BE2C (cell line): Measurements from ENCODE around the gene NEAT1.
"Not testable (repeated sequence)": the region's sequence is repeated elsewhere in the genome, so short reads cannot be mapped to it uniquely, and the experiment has no call there.

ENCODE experiments used
- DNase-seq: peaks from one replicate; pipeline ENCODE4 v3.0.0-alpha.2; 2020
- H3K27me3 ChIP-seq: fragments of 250-450 bp; sonication (Bioruptor Pico); 2 replicates; pipeline ENCODE4 v1.5.1; 2020; ENCODE audit warnings: mild to moderate bottlenecking
- H3K36me3 ChIP-seq: fragments of 250-450 bp; sonication (Bioruptor Pico); 2 replicates; pipeline ENCODE4 v1.5.1; 2020; ENCODE audit warnings: mild to moderate bottlenecking
- H3K4me1 ChIP-seq: fragments of 250-450 bp; sonication (Bioruptor Pico); 2 replicates; pipeline ENCODE4 v1.5.1; 2020
- H3K4me3 ChIP-seq: 2 replicates; pipeline ENCODE4 v1.5.1; 2011; ENCODE audit warnings: low read depth, low read length
- H3K9me3 ChIP-seq: fragments of 250-450 bp; sonication (Bioruptor Pico); 2 replicates; pipeline ENCODE4 v1.5.1; 2020
- TF ChIP-seq, protein P1 (sequence below): IDR thresholded peaks from 2 replicates; pipeline ENCODE4 v1.5.1; 2012; ENCODE audit warnings: mild to moderate bottlenecking, low read depth, low read length

Gene NEAT1

DNA sequence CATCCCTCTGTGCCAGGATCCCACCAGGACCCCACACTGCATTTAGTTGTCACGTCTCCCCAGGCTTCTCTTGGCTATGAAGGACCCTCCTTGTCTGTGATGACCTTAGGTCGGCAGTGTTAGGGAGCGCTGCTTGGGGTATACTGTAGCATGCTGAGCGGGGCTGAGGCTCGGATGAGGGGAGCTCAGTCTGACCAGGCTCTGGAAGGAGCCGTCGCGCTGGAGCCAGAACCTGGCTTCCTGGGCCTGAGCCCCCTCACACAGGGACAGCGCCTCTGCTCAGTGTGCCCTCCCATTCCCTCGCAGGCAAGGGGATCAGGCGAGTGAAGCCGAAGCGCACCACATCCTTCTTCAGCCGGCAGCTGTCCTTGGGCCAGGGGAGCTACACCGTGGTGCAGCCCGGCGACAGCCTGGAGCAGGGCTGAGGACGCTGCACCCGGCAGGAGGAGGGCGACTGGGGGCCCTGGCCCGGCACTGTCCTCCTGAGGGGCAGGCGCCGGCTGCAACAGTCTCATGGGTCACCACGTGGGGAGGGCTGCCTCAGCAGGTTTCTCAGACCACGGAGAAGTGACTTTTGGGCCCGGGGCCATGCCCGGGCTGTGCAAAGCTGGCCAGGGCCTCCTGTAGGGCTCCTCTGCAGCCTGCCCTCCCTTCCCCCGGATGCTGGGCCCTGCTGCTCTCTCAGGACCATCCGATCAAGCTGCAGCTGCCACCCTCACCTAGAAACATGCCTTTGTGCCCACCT is 11.5 kb upstream of the NEAT1 start:
- DNase-seq: no peak
- Histone ChIP-seq H3K4me1 (peaks cover 5% of the 10 kb centered on the region), H3K36me3 (no peaks in the 10 kb centered on the region), H3K9me3 (no peaks in the 10 kb centered on the region), H3K27me3 (no peaks in the 10 kb centered on the region), H3K4me3 (no peak overlapping the region)
- TF ChIP-seq, protein P1, sequence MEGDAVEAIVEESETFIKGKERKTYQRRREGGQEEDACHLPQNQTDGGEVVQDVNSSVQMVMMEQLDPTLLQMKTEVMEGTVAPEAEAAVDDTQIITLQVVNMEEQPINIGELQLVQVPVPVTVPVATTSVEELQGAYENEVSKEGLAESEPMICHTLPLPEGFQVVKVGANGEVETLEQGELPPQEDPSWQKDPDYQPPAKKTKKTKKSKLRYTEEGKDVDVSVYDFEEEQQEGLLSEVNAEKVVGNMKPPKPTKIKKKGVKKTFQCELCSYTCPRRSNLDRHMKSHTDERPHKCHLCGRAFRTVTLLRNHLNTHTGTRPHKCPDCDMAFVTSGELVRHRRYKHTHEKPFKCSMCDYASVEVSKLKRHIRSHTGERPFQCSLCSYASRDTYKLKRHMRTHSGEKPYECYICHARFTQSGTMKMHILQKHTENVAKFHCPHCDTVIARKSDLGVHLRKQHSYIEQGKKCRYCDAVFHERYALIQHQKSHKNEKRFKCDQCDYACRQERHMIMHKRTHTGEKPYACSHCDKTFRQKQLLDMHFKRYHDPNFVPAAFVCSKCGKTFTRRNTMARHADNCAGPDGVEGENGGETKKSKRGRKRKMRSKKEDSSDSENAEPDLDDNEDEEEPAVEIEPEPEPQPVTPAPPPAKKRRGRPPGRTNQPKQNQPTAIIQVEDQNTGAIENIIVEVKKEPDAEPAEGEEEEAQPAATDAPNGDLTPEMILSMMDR: no peak

DNA sequence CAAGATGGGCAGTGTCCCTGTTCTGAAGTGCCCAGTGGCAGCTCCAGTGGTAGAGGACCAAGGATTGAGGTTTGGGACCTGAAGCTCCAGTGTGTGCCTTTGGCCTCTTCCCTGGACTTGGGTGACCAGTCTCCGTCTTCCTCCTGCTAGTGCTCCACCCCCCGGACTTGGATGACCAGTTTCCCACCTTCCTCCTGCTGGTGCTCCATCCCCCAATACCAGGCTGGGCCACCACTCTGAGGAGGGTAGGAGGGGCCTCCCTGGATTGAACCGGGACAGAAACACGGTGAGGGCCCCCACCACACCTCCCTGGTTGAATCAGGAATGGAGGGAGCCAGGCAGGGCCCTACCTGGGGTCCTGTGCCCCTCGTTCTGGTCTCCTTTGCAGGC is 10.9 kb upstream of the NEAT1 start:
- no peaks in the 10 kb centered on the region for H3K27me3 ChIP-seq
- H3K36me3 ChIP-seq: no peaks in the 10 kb centered on the region
- no peak for DNase-seq
- no peak overlapping the region for H3K4me3 ChIP-seq
- TF ChIP-seq, protein P1: no peak
- H3K4me1 ChIP-seq: peaks cover 5% of the 10 kb centered on the region
- no peaks in the 10 kb centered on the region for H3K9me3 ChIP-seq

DNA sequence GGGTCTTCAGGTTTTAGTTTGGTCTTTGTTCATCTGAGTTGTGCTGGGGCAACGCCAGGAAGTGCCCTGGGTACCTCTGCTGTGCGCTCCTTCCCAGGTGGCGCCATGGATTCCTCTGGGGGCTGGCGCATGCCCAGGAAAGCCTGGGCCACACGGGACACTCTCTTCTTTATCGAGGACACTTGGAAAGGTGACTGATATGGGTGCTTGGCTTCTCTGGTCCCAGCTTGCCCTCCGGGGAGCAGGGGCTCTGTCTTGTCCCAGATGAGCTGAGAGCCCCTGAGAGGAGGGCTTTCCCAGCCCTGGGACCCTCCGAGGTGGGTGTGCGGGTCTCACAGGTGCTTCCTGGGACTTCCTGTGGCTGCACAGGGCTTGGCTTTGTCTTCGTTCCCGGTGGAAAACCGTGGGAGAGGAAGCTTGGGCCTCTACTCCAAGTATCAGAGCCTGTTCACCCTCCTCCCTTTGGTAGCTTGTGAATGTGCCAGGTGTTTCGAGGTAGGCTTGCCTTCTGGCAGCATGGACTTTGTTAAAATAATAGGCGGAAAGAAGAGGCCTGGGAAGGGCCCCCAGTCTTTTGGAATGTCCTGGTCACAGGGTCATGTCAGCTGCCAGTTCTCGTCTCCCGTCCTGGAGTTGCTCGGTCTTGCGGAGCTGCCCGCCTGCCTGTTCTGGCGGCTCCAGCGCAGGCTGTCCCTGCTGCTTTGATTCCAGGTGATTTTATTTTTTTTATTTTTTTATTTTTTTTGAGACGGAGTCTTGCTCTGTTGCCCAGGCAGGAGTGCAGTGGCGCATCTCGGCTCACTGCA is 10.1 kb upstream of the NEAT1 start:
- no peak overlapping the region for H3K4me3 ChIP-seq
- H3K27me3 ChIP-seq: no peaks in the 10 kb centered on the region
- H3K4me1 ChIP-seq: peaks cover 5% of the 10 kb centered on the region
- TF ChIP-seq, protein P1: no peak
- H3K36me3 ChIP-seq: no peaks in the 10 kb centered on the region
- DNase-seq: no peak
- no peaks in the 10 kb centered on the region for H3K9me3 ChIP-seq

DNA sequence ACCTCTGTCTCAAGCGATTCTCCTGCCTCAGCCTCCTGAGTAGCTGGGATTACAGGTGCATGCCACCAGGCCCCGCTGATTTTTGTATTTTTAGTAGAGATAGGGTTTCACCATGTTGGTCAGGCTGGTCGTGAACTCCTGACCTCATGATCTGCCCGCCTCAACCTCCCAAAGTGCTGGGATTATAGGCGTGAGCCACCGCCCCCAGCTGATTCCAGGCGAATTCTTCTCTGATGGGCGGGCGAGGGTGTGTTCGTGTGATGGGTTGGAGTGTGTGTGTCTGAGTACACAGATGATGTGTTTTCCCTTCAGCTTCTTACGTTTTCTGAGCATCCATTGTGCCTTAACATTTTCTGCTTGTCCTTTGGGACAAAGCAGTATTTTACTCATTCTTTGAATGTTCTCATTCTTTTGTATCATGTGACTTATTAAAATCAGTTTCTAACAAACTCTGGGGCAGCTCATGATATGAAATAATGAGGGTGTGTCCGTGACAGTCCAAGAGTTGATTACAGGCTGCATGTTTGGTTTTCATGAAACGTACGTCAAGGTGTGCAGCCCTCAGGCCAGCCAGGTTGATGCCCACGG is 9.4 kb upstream of the NEAT1 start:
- not testable (repeated sequence) for H3K9me3 ChIP-seq, DNase-seq, H3K27me3 ChIP-seq, H3K36me3 ChIP-seq, H3K4me1 ChIP-seq, H3K4me3 ChIP-seq

DNA sequence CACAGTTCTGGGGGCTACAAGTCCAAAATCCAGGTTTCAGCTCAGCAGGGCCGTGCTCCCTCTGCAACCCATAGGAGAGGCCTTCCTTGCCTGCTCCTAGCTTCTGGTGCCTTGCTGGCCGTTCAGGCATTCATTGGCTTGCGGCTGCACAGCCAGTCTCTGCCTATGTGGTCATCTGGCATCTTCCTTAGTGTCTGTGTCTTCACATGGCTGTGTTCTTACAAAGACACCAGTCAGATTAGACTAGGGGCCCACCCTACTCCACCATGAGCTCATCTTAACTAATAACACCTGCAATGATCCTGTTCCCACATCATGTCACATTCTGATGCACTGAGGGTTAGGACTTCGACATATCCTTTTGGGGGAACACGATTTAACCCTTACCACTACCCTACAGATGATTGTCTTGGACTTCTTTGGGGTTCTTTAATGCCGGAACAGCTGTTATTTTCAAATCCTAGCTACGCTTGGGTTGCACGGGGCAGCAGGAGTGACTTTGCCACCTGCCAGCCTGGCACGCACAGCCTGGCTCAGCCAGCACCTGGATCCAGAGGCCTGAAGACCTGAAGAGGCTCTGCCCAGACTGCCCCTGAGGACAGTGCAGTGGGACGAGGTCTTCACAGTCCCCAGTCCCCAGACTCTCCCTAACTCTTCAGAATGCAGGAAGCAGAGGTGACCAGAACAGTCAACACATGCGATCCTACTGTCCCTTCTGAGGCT is 7.7 kb upstream of the NEAT1 start:
- no peaks in the 10 kb centered on the region for H3K36me3 ChIP-seq
- DNase-seq: no peak
- no peaks in the 10 kb centered on the region for H3K27me3 ChIP-seq
- no peak overlapping the region for H3K4me3 ChIP-seq
- peaks cover 14% of the 10 kb centered on the region for H3K4me1 ChIP-seq
- no peaks in the 10 kb centered on the region for H3K9me3 ChIP-seq
- TF ChIP-seq, protein P1: no peak
